Keratinocyte (primary cell): ENCODE measurements around the gene C16orf95. TPM values are rescaled to one million over a fixed set of nuclear protein-coding genes. Genes with fewer than 3 reads are reported as not detected.

ENCODE experiments used
- DNase-seq: peaks from one replicate; pipeline ENCODE4 v3.0.0-alpha.2; 2011; ENCODE audit warnings: low read depth, missing footprints, low spot score
- FAIRE-seq: peaks from 2 replicates; lab custom pipeline; 2011; peaks lifted over from hg19 to GRCh38; lab: Jason Lieb, UNC
- H2AFZ ChIP-seq: 2 replicates; pipeline ENCODE4 v1.6.0; 2012; ENCODE audit warnings: low read length, control low read depth, inconsistent platforms; ENCODE audit not compliant: control insufficient read depth
- H3K27ac ChIP-seq: 2 replicates; pipeline ENCODE4 v1.5.1; 2011; ENCODE audit warnings: low read length; ENCODE audit not compliant: control insufficient read depth, insufficient read depth
- H3K27me3 ChIP-seq: 3 replicates; pipeline ENCODE4 v1.6.0; 2011; ENCODE audit warnings: low read length; ENCODE audit not compliant: control insufficient read depth, insufficient read depth; ENCODE audit errors: extremely low read depth
- H3K36me3 ChIP-seq, 2 experiments: 2 replicates in 1 of 2; 3 replicates in 1 of 2; pipeline ENCODE4 v1.5.1; 2011; ENCODE audit warnings: low read length in 2 of 2, mild to moderate bottlenecking in 1 of 2; ENCODE audit not compliant: control insufficient read depth in 2 of 2, insufficient read depth in 2 of 2; ENCODE audit errors: extremely low read depth in 1 of 2
- H3K4me1 ChIP-seq: 3 replicates; pipeline ENCODE4 v1.5.1; 2011; ENCODE audit warnings: low read length; ENCODE audit not compliant: control insufficient read depth, insufficient read depth; ENCODE audit errors: extremely low read depth
- H3K4me2 ChIP-seq: 3 replicates; pipeline ENCODE4 v1.6.0; 2011; ENCODE audit warnings: low read depth, low read length; ENCODE audit not compliant: control insufficient read depth, insufficient read depth; ENCODE audit errors: extremely low read depth
- H3K4me3 ChIP-seq, 3 experiments: fragments of 200-600 bp in 1 of 3; sonication (generic) in 1 of 3; 2 replicates in 2 of 3; 3 replicates in 1 of 3; pipeline ENCODE4 v1.5.1; 2011 to 2016; ENCODE audit warnings: low read length in 3 of 3, mild to moderate bottlenecking in 3 of 3, control low read depth in 2 of 3, inconsistent platforms in 1 of 3, low read depth in 1 of 3, mixed read lengths in 1 of 3, mixed run types in 1 of 3, moderate library complexity in 1 of 3; ENCODE audit not compliant: control insufficient read depth in 2 of 3, insufficient read depth in 2 of 3; ENCODE audit errors: extremely low read depth in 1 of 3
- H3K79me2 ChIP-seq: 2 replicates; pipeline ENCODE4 v1.6.0; 2012; ENCODE audit warnings: low read length; ENCODE audit not compliant: control insufficient read depth, insufficient read depth
- H3K9ac ChIP-seq: 3 replicates; pipeline ENCODE4 v1.6.0; 2011; ENCODE audit warnings: low read length; ENCODE audit not compliant: control insufficient read depth, insufficient read depth; ENCODE audit errors: extremely low read depth
- H3K9me1 ChIP-seq: 3 replicates; pipeline ENCODE4 v1.6.0; 2011; ENCODE audit warnings: low read length; ENCODE audit not compliant: control insufficient read depth, insufficient read depth; ENCODE audit errors: extremely low read depth
- H3K9me3 ChIP-seq: 2 replicates; pipeline ENCODE4 v1.5.1; 2012; ENCODE audit warnings: low read depth, low read length; ENCODE audit not compliant: control insufficient read depth
- H4K20me1 ChIP-seq: 3 replicates; pipeline ENCODE4 v1.6.0; 2011; ENCODE audit warnings: low read length; ENCODE audit not compliant: control insufficient read depth, insufficient read depth; ENCODE audit errors: extremely low read depth
- CTCF ChIP-seq, 3 experiments: IDR thresholded peaks in 1 of 3; conservative IDR thresholded peaks in 1 of 3; optimal IDR thresholded peaks in 1 of 3; 2 replicates in 2 of 3; 3 replicates in 1 of 3; pipeline versions ENCODE3 to v1.5.1; 2011; ENCODE audit warnings: low read length in 3 of 3, mild to moderate bottlenecking in 3 of 3, moderate library complexity in 2 of 3, control low read depth in 1 of 3, inconsistent platforms in 1 of 3; ENCODE audit not compliant: insufficient read depth in 2 of 3; ENCODE audit errors: extremely low read depth in 1 of 3
- EZH2 ChIP-seq: IDR thresholded peaks from one replicate; pipeline ENCODE4 v1.6.1; 2012; ENCODE audit warnings: inconsistent platforms, mild to moderate bottlenecking, low read length, moderate library complexity
- dilution Hi-C: fragments of 300-500 bp; cut with MboI; formaldehyde crosslinking; loops from one replicate; pipeline ENCODE4 v1.7.0; 2020; ENCODE audit warnings: low sequenced_read_pairs; ENCODE audit not compliant: extremely low pct_ligation_motif_present
- polyA plus RNA-seq, 5 experiments: library from polyadenylated mRNA; depleted of rRNA in 3 of 5; stranded (reverse) in 3 of 5; stranded (forward) in 1 of 5; unstranded in 1 of 5; fragments of >200 nt; gene quantifications; 1 replicate in 1 of 5; 2 replicates in 3 of 5; 3 replicates in 1 of 5; pipeline versions ENCODE4 v1.2.1 to v1.2.3, GENCODE V29; 2011 to 2012; ENCODE audit warnings: missing spikeins in 2 of 5, low read depth in 1 of 5, low replicate concordance in 1 of 5

The C16orf95 gene
- polyA plus RNA-seq, 1 donor (not counting 4 experiments of a cell fraction or from before 2014, with no cell fraction given): 1.5 TPM

- no peaks in the 10 kb centered on the region for H3K9me3 ChIP-seq
- FAIRE-seq: no peak
- H2AFZ ChIP-seq: no peak overlapping the region
- no peak overlapping the region for H3K4me2 ChIP-seq
- no peak overlapping the region for H3K27ac ChIP-seq
- H3K9ac ChIP-seq: no peak overlapping the region
- no peaks in the 10 kb centered on the region for H3K27me3 ChIP-seq
- peaks cover 19 to 35% of the 10 kb centered on the region in 2 experiments for H3K36me3 ChIP-seq
- H3K79me2 ChIP-seq: peaks cover 4% of the 10 kb centered on the region
- H3K9me1 ChIP-seq: no peaks in the 10 kb centered on the region
- H3K4me3 ChIP-seq: no peak overlapping the region
- TF ChIP-seq EZH2 (no peak), CTCF (optimal IDR thresholded peaks at IDR 0.05 in 1 of 3, IDR thresholded peaks at IDR 0.05 in 1 of 3, conservative IDR thresholded peaks at IDR 0.05 in 1 of 3; ENCODE audit: extremely low read depth in 1 of 3, insufficient read depth in 2 of 3, low read length in 3 of 3) (no peak)
- dilution Hi-C loops: no loop called here
- no peak for DNase-seq
- no peaks in the 10 kb centered on the region for H4K20me1 ChIP-seq
- no peaks in the 10 kb centered on the region for H3K4me1 ChIP-seq
Observed at GRCh38 chr16:87339086-87339723, 22.0 kb upstream of the C16orf95 start.

DNA sequence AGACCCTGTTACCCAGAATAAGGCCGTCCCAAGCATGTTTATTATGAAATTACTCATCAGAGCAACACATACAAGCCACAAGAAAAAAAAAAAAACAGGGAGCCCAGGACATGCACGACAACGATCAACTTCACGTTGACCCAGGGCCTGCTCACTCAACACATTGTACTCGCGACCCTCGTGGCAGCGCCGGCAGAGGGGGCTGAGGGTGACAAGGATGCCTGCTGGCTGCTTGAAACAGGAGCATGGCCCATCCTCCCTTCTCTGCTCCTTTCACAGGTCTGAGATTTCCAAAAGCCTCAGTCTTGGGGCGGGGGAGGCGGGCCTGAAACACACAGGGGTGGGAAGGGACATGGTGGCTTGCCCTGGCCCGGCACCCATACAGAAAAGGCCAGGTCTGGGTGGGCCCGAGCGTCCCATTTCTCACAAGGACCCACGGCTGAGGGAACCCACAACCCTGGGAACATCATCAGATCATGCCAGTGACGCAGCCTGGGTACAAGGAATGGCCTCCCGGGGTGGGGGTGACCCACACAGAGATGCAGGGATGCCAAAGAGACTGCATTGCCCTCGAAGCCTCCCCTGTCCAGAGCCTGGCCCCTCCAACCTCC lies 21.1 kb upstream of the C16orf95 start:
- H3K4me1 ChIP-seq: no peaks in the 10 kb centered on the region
- H3K27me3 ChIP-seq: no peaks in the 10 kb centered on the region
- no peak overlapping the region for H3K4me2 ChIP-seq
- H3K79me2 ChIP-seq: no peaks in the 10 kb centered on the region
- H2AFZ ChIP-seq: no peak overlapping the region
- no peak overlapping the region for H3K9ac ChIP-seq
- H3K4me3 ChIP-seq: no peak overlapping the region
- H3K27ac ChIP-seq: no peak overlapping the region
- no peaks in the 10 kb centered on the region for H3K9me3 ChIP-seq
- TF ChIP-seq CTCF (optimal IDR thresholded peaks at IDR 0.05 in 1 of 3, IDR thresholded peaks at IDR 0.05 in 1 of 3, conservative IDR thresholded peaks at IDR 0.05 in 1 of 3; ENCODE audit: extremely low read depth in 1 of 3, insufficient read depth in 2 of 3, low read length in 3 of 3) (no peak), EZH2 (no peak)
- DNase-seq (no peak), FAIRE-seq (no peak)
- no peaks in the 10 kb centered on the region for H4K20me1 ChIP-seq
- no peaks in the 10 kb centered on the region for H3K9me1 ChIP-seq
- H3K36me3 ChIP-seq: peaks cover 12 to 34% of the 10 kb centered on the region in 2 experiments
- dilution Hi-C loops: no loop called here
